T-helper 9 cell (primary cell): ENCODE data around the gene USP17L27.
A peak's percentile ranks its signal among the peaks of the same experiment; 100 is the strongest.
"Not testable (repeated sequence)": the region's sequence is repeated elsewhere in the genome, so short reads cannot be mapped to it uniquely, and the experiment has no call there.

Experiments used
- DNase-seq: peaks from one replicate; pipeline ENCODE4 v3.0.0-alpha.2; 2020
- total RNA-seq, 2 donors: gene quantifications; one replicate each; lab custom pipeline; 2026; lab: John Stamatoyannopoulos, UW

The USP17L27 gene, protein sequence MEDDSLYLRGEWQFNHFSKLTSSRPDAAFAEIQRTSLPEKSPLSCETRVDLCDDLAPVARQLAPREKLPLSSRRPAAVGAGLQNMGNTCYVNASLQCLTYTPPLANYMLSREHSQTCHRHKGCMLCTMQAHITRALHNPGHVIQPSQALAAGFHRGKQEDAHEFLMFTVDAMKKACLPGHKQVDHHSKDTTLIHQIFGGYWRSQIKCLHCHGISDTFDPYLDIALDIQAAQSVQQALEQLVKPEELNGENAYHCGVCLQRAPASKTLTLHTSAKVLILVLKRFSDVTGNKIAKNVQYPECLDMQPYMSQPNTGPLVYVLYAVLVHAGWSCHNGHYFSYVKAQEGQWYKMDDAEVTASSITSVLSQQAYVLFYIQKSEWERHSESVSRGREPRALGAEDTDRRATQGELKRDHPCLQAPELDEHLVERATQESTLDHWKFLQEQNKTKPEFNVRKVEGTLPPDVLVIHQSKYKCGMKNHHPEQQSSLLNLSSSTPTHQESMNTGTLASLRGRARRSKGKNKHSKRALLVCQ
- total RNA-seq, result 0 reads per million in 2 donors

GRCh38 chr4:9343848-9344247, at the start of gene USP17L27:
Gene USP17L27 (plus strand): TSS chr4:9344148. CDS start chr4:9344148, 0 bp downstream.
- not testable (repeated sequence) for DNase-seq

- not testable (repeated sequence) for DNase-seq
Measured at GRCh38 chr4:9324191-9324590, 19.8 kb upstream of the USP17L27 start.

DNA sequence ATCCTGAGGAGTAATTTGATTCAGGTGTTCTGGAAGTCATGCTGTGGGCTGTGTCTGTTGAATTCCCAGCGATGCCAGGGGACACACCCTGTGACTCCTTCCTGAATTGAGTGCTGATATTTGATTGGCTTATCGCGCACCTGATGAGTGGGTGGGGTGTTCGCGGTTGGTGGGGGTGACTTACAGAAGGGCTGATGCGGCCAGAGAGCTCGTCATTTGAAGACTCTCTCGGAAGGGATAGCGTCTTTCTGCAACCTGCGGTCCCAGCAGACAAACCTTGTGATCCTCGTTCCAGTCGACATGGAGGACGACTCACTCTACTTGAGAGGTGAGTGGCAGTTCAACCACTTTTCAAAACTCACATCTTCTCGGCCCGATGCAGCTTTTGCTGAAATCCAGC, 19.1 kb upstream of the USP17L27 start, which contains the start of gene USP17L24:
Gene USP17L24 (plus strand): TSS at position 301 of the 400 bp plus-strand sequence. CDS start 0 bp downstream, at position 301.
- DNase-seq, result not testable (repeated sequence)

DNA sequence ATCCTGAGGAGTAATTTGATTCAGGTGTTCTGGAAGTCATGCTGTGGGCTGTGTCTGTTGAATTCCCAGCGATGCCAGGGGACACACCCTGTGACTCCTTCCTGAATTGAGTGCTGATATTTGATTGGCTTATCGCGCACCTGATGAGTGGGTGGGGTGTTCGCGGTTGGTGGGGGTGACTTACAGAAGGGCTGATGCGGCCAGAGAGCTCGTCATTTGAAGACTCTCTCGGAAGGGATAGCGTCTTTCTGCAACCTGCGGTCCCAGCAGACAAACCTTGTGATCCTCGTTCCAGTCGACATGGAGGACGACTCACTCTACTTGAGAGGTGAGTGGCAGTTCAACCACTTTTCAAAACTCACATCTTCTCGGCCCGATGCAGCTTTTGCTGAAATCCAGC, 14.3 kb upstream of the USP17L27 start, which contains the start of gene USP17L25:
Gene USP17L25 (plus strand): TSS at position 301 of the 400 bp plus-strand sequence. CDS start 0 bp downstream, at position 301.
- not testable (repeated sequence) for DNase-seq

DNA sequence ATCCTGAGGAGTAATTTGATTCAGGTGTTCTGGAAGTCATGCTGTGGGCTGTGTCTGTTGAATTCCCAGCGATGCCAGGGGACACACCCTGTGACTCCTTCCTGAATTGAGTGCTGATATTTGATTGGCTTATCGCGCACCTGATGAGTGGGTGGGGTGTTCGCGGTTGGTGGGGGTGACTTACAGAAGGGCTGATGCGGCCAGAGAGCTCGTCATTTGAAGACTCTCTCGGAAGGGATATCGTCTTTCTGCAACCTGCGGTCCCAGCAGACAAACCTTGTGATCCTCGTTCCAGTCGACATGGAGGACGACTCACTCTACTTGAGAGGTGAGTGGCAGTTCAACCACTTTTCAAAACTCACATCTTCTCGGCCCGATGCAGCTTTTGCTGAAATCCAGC, 9.6 kb upstream of the USP17L27 start, which contains the start of gene USP17L26:
Gene USP17L26 (plus strand): TSS at position 301 of the 400 bp plus-strand sequence. CDS start 0 bp downstream, at position 301.
- DNase-seq, result not testable (repeated sequence)

- not testable (repeated sequence) for DNase-seq
Measured at GRCh38 chr4:9339103-9339502, 4.8 kb upstream of the USP17L27 start, which contains the start of gene USP17L5. Gene USP17L5 (plus strand): TSS chr4:9339403. CDS start chr4:9339403, 0 bp downstream.

GRCh38 chr4:9348593-9348992, 4.6 kb downstream of the USP17L27 start, which contains the start of gene USP17L28:
Gene USP17L28 (plus strand): TSS chr4:9348893. CDS start chr4:9348893, 0 bp downstream.
- not testable (repeated sequence) for DNase-seq

DNA sequence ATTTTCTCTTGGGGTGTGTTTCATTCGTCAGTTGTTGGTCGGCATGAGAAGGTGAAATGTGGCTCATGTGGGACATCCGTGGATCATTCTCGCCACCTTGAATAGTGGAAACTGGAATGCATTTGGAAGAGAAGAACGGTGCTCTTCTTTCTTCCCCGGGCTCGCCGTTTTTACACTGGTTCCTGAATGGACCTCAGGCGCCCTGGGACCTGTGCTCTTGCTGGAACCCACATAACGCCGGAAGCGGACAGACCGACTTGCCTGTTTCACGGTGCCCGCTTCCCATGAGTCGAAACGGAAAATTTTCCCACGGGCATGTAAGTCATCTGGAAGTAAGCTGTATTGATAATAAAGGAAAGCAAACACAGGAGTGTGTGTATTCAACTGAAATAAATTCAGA, 6.9 kb downstream of the USP17L27 start:
- not testable (repeated sequence) for DNase-seq

DNA sequence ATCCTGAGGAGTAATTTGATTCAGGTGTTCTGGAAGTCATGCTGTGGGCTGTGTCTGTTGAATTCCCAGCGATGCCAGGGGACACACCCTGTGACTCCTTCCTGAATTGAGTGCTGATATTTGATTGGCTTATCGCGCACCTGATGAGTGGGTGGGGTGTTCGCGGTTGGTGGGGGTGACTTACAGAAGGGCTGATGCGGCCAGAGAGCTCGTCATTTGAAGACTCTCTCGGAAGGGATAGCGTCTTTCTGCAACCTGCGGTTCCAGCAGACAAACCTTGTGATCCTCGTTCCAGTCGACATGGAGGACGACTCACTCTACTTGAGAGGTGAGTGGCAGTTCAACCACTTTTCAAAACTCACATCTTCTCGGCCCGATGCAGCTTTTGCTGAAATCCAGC, 9.4 kb downstream of the USP17L27 start, which contains the start of gene USP17L29:
Gene USP17L29 (plus strand): TSS at position 301 of the 400 bp plus-strand sequence. CDS start 0 bp downstream, at position 301.
- DNase-seq, result not testable (repeated sequence)

GRCh38 chr4:9362829-9363228, 18.9 kb downstream of the USP17L27 start, which contains the start of gene USP17L30:
Gene USP17L30 (plus strand): TSS chr4:9363129. CDS start chr4:9363129, 0 bp downstream.
- not testable (repeated sequence) for DNase-seq

DNA sequence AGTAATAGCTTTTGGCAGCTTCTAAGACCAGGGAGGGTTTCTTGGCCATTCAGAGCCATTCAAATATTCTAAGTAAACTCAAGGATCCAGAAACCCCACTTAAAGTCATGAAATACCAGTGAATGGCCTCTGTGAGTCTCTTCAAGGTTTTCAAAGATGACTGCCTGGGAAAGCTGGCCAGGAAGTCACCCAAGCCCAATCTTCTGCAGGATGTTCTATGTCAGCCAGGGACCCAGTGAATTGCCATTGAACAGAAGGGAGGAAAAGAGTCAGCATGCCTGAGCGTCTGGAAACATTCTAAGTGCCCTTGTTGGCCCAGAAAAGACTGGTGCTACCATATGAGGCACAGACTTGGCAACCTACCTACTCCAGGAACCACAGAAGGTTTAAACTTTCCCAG, 35.9 kb downstream of the USP17L27 start:
- not testable (repeated sequence) for DNase-seq

GRCh38 chr4:9381012-9381534, 37.1 kb downstream of the USP17L27 start:
- peak; percentile 13 for DNase-seq

- no peak for DNase-seq
Measured at GRCh38 chr4:9384126-9384525, 40.2 kb downstream of the USP17L27 start.

GRCh38 chr4:9389001-9389400, 45.1 kb downstream of the USP17L27 start:
- DNase-seq, result not testable (repeated sequence)
